Type B pancreatic cell (in vitro differentiated cells): Measurements from ENCODE around the gene PNLDC1. TPM values are rescaled to one million over a fixed set of nuclear protein-coding genes. Genes with fewer than 3 reads are reported as not detected.
"Not testable (repeated sequence)": the region's sequence is repeated elsewhere in the genome, so short reads cannot be mapped to it uniquely, and the experiment has no call there.

Source experiments
- DNase-seq: peaks from one replicate; pipeline ENCODE4 v3.0.0; 2021; ENCODE audit warnings: mixed read lengths; ENCODE audit not compliant: unreplicated experiment; ENCODE audit errors: extremely low spot score
- H3K27ac Mint-ChIP-seq: 2 replicates; pipeline ENCODE4 v1.8.0; 2021; ENCODE audit warnings: mild to moderate bottlenecking, mixed read lengths
- H3K27me3 Mint-ChIP-seq: 2 replicates; pipeline ENCODE4 v1.8.0; 2021; ENCODE audit warnings: mixed read lengths
- H3K36me3 Mint-ChIP-seq: 2 replicates; pipeline ENCODE4 v1.8.0; 2021; ENCODE audit warnings: mixed read lengths
- H3K4me1 Mint-ChIP-seq: one replicate; pipeline ENCODE4 v1.8.0; 2021; ENCODE audit warnings: mixed read lengths; ENCODE audit not compliant: unreplicated experiment
- H3K4me3 Mint-ChIP-seq: 2 replicates; pipeline ENCODE4 v1.8.0; 2021; ENCODE audit warnings: mild to moderate bottlenecking, mixed read lengths
- H3K9me3 Mint-ChIP-seq: 2 replicates; pipeline ENCODE4 v1.8.0; 2021; ENCODE audit warnings: mixed read lengths
- CTCF ChIP-seq: fragments of 200-600 bp; sonication (generic); conservative IDR thresholded peaks from 2 replicates; pipeline ENCODE4 v1.5.0; 2021; ENCODE audit warnings: antibody characterized with exemption, mild to moderate bottlenecking
- total RNA-seq: library from RNA; stranded (reverse); gene quantifications from 2 replicates; pipeline ENCODE4 v1.2.1, GENCODE V29; 2021; ENCODE audit warnings: low replicate concordance

PNLDC1 gene
- total RNA-seq, 1 donor from 2014 or later, result 0.17 TPM

- H3K27ac Mint-ChIP-seq, result no peak overlapping the region
- H3K4me3 Mint-ChIP-seq, result no peak overlapping the region
- TF ChIP-seq CTCF, result no peak
Observed at GRCh38 chr6:159808647-159809046, 8.6 kb downstream of the PNLDC1 start.

DNA sequence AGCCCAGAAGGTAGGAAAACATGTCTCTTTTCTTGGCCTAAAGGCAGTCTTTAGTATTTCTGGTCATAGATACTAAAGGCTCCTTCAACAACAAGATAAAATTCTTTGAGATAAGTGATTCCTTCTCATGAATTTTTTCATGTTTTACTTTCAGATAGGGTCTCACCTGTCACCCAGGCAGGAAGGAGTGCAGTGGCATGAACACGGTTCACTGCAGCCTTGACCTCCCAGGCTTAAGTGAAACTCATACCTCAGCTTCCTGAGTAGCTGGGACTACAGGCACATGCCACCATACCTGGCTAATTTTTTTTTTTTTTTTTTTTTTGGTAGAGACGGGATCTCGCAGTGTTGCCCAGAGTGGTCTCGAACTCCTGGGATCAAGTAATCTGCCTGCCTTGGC, 9.1 kb downstream of the PNLDC1 start:
- Mint-ChIP-seq H3K36me3 (no peaks in the 10 kb centered on the region), H3K27me3 (no peaks in the 10 kb centered on the region), H3K9me3 (no peaks in the 10 kb centered on the region), H3K27ac (no peak overlapping the region), H3K4me3 (no peak overlapping the region), H3K4me1 (no peaks in the 10 kb centered on the region)
- DNase-seq, result no peak
- no peak for TF ChIP-seq CTCF

More at GRCh38 chr6:159808647-159809046, 8.6 kb downstream of the PNLDC1 start:
- Mint-ChIP-seq H3K27me3 (no peaks in the 10 kb centered on the region), H3K36me3 (no peaks in the 10 kb centered on the region), H3K9me3 (no peaks in the 10 kb centered on the region), H3K4me1 (no peaks in the 10 kb centered on the region)
- no peak for DNase-seq

GRCh38 chr6:159813781-159814180, 13.7 kb downstream of the PNLDC1 start:
- no peak for DNase-seq
- H3K27ac Mint-ChIP-seq, result no peak overlapping the region
- no peaks in the 10 kb centered on the region for H3K9me3 Mint-ChIP-seq
- no peak overlapping the region for H3K4me3 Mint-ChIP-seq
- no peaks in the 10 kb centered on the region for H3K36me3 Mint-ChIP-seq
- no peaks in the 10 kb centered on the region for H3K27me3 Mint-ChIP-seq
- no peaks in the 10 kb centered on the region for H3K4me1 Mint-ChIP-seq
- no peak for TF ChIP-seq CTCF

DNA sequence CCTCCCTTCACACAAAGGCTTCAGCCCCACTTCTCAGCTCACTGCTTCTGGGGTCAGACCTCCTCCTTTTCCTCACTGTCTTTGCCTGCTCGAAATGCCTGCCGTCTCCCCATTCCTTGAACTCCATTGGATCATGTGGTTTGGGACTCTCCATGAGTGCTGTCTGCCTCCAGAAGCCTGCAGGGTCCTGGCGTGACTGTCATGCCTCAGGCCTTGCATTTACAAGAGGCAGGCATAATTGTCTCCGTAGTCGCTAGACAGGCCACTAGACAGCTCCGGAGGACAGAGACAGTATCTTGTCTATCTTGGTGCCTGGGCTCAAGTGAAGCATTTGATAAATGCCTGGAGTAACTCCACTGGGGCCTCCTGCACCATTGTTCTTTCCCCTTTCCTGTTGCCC, 15.3 kb downstream of the PNLDC1 start:
- no peak for TF ChIP-seq CTCF
- no peak for DNase-seq
- H3K27me3 Mint-ChIP-seq, result peaks cover 12% of the 10 kb centered on the region
- H3K4me3 Mint-ChIP-seq, result no peak overlapping the region
- no peaks in the 10 kb centered on the region for H3K36me3 Mint-ChIP-seq
- peak overlapping the region; percentile 48 for H3K27ac Mint-ChIP-seq
- H3K9me3 Mint-ChIP-seq, result no peaks in the 10 kb centered on the region
- H3K4me1 Mint-ChIP-seq, result no peaks in the 10 kb centered on the region

DNA sequence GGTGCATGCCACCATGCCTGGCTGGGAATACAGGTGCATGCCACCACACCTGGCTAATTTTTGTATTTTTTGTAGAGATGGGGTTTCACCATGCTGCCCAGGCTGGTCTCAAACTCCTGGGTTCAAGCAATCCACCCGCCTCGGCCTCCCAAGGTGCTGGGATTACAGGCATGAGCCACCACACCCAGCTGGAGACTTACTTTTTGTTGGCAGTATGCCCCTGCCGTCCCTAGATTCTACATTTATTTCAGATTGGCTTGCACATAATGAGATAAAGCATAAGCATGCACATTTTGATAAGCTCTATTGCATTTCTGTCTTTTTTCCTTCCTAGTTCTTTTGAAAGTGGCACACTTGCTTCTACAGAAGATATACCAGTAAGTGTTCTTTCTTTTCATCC, 16.7 kb downstream of the PNLDC1 start:
- not testable (repeated sequence) for H3K4me3 Mint-ChIP-seq, DNase-seq, H3K27ac Mint-ChIP-seq, H3K4me1 Mint-ChIP-seq, H3K36me3 Mint-ChIP-seq, H3K9me3 Mint-ChIP-seq
- peaks cover 14% of the 10 kb centered on the region for H3K27me3 Mint-ChIP-seq

- no peak for TF ChIP-seq CTCF
- H3K9me3 Mint-ChIP-seq, result no peaks in the 10 kb centered on the region
- H3K27me3 Mint-ChIP-seq, result peaks cover 19% of the 10 kb centered on the region
- no peak overlapping the region for H3K4me3 Mint-ChIP-seq
- H3K36me3 Mint-ChIP-seq, result no peaks in the 10 kb centered on the region
- H3K27ac Mint-ChIP-seq, result no peak overlapping the region
- DNase-seq, result no peak
- no peaks in the 10 kb centered on the region for H3K4me1 Mint-ChIP-seq
Observed at GRCh38 chr6:159817951-159818739, 18.1 kb downstream of the PNLDC1 start.
